ENCODE results near the gene CCSER1. TPM values are rescaled to one million over a fixed set of nuclear protein-coding genes. Genes with fewer than 3 reads are reported as not detected.

CCSER1 gene
- total and polyA plus RNA-seq, 4 donors, result 0.18 to 2.3 (median 1.2) TPM

DNA sequence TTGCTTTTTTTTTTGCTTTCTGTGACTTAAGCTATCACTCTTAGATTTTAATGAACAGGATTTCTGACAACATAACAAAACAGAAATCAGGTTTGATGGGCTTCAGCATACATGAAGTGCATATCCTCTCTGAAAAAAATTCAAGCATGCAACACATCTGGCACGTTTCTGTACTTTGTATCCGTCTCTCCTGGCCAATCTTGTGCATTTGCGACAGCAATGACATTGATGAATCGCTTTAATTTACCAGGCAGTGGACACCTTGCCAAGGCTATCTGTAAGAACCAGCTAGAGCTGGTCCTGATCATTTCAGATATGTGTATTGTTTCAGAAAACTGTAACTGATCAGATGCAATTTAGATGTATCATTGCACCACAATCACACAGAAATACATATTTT is 93.3 kb downstream of the CCSER1 start:
- no peaks in the 10 kb centered on the region for H3K36me3 ChIP-seq (ENCODE audit: control insufficient read depth in 4 of 4, insufficient read depth in 3 of 4, low read depth in 1 of 4, low read length in 3 of 4)
- WGBS, result 70% methylated on average over 4 of the region's 4 CpGs
- no peak overlapping the region for H3K4me3 ChIP-seq (ENCODE audit: low read depth in 1 of 3, low read length in 3 of 3)
- no peaks in the 10 kb centered on the region for H3K9me3 ChIP-seq (ENCODE audit: control insufficient read depth in 4 of 4, low read length in 3 of 4)
- H3K4me1 ChIP-seq (ENCODE audit: control insufficient read depth in 4 of 4, insufficient read depth in 4 of 4, low read length in 3 of 4), result no peaks in the 10 kb centered on the region
- H3K27me3 ChIP-seq (ENCODE audit: control insufficient read depth in 4 of 4, insufficient read depth in 4 of 4, low read length in 3 of 4), result no peaks in the 10 kb centered on the region
- TF ChIP-seq NR2F2 (IDR thresholded peaks at IDR 0.05) (no peak), HNF4A (conservative IDR thresholded peaks at IDR 0.05) (no peak), FOXA1 (IDR thresholded peaks at IDR 0.05) (no peak), RAD21 (IDR thresholded peaks at IDR 0.05) (no peak), JUND (IDR thresholded peaks at IDR 0.05) (no peak), EGR1 (IDR thresholded peaks at IDR 0.05; ENCODE audit: low read depth in 2 of 2) (no peak), TAF1 (conservative IDR thresholded peaks at IDR 0.05) (no peak)
- TF ChIP-seq, protein P1, sequence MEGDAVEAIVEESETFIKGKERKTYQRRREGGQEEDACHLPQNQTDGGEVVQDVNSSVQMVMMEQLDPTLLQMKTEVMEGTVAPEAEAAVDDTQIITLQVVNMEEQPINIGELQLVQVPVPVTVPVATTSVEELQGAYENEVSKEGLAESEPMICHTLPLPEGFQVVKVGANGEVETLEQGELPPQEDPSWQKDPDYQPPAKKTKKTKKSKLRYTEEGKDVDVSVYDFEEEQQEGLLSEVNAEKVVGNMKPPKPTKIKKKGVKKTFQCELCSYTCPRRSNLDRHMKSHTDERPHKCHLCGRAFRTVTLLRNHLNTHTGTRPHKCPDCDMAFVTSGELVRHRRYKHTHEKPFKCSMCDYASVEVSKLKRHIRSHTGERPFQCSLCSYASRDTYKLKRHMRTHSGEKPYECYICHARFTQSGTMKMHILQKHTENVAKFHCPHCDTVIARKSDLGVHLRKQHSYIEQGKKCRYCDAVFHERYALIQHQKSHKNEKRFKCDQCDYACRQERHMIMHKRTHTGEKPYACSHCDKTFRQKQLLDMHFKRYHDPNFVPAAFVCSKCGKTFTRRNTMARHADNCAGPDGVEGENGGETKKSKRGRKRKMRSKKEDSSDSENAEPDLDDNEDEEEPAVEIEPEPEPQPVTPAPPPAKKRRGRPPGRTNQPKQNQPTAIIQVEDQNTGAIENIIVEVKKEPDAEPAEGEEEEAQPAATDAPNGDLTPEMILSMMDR (IDR thresholded peaks at IDR 0.05; ENCODE audit: low read depth, low read length, missing input control), result no peak
- TF ChIP-seq, protein P2, sequence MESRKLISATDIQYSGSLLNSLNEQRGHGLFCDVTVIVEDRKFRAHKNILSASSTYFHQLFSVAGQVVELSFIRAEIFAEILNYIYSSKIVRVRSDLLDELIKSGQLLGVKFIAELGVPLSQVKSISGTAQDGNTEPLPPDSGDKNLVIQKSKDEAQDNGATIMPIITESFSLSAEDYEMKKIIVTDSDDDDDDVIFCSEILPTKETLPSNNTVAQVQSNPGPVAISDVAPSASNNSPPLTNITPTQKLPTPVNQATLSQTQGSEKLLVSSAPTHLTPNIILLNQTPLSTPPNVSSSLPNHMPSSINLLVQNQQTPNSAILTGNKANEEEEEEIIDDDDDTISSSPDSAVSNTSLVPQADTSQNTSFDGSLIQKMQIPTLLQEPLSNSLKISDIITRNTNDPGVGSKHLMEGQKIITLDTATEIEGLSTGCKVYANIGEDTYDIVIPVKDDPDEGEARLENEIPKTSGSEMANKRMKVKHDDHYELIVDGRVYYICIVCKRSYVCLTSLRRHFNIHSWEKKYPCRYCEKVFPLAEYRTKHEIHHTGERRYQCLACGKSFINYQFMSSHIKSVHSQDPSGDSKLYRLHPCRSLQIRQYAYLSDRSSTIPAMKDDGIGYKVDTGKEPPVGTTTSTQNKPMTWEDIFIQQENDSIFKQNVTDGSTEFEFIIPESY (IDR thresholded peaks at IDR 0.05), result no peak
- no peak overlapping the region for H3K27ac ChIP-seq (ENCODE audit: low read depth in 1 of 2, low read length in 2 of 2)
- H3K9ac ChIP-seq (ENCODE audit: low read depth in 1 of 2, low read length in 2 of 2), result no peak overlapping the region
- DNase-seq (ENCODE audit: low spot score), result no peak

DNA sequence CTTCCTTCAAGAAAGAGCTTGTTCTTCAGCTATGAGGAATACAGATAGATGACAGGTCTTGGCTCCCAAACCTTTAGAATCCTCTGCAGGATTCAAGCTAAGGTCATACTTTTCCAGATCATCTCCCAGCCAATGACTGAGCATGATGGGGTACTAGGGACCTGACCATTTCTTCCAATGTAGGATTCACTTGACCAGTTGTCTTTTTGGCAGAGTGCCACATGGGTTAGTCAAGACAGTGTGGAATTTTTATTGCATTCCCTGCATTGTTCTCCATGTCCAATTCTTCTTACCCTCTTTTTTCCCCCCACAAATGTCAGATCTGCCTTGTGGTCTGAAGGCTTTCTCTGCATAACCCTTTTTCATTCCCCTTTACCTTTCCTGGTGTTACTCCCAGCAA is 99.5 kb downstream of the CCSER1 start:
- no peak overlapping the region for H3K27ac ChIP-seq (ENCODE audit: low read depth in 1 of 2, low read length in 2 of 2)
- H3K9ac ChIP-seq (ENCODE audit: low read depth in 1 of 2, low read length in 2 of 2), result no peak overlapping the region
- no peak for DNase-seq (ENCODE audit: low spot score)

DNA sequence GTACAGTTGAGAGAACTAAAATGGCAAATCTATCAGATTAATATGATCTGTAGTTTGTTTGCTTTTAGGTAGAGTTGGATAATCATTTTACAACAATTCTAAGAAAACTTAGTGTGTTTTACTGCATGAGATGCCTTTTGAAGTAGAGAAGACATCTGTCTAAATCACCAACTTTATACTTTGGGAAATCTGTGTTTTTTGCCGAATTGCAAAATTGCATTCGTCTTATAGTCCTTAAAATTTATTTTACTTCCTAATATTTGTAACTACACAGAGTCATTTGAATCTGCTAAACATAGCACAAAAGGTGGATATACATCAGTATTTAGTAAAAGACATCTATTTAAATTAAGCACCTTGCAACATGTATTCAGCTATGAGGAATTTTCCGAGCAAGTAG is 100.0 kb downstream of the CCSER1 start:
- H3K27me3 ChIP-seq (ENCODE audit: control insufficient read depth in 4 of 4, insufficient read depth in 4 of 4, low read length in 3 of 4), result no peaks in the 10 kb centered on the region
- no peak overlapping the region for H3K27ac ChIP-seq (ENCODE audit: low read depth in 1 of 2, low read length in 2 of 2)
- no peaks in the 10 kb centered on the region for H3K4me1 ChIP-seq (ENCODE audit: control insufficient read depth in 4 of 4, insufficient read depth in 4 of 4, low read length in 3 of 4)
- no peaks in the 10 kb centered on the region for H3K36me3 ChIP-seq (ENCODE audit: control insufficient read depth in 4 of 4, insufficient read depth in 3 of 4, low read depth in 1 of 4, low read length in 3 of 4)
- H3K4me3 ChIP-seq (ENCODE audit: low read depth in 1 of 3, low read length in 3 of 3), result no peak overlapping the region
- H3K9ac ChIP-seq (ENCODE audit: low read depth in 1 of 2, low read length in 2 of 2), result no peak overlapping the region
- TF ChIP-seq SP1 (IDR thresholded peaks at IDR 0.05) (no peak), TAF1 (conservative IDR thresholded peaks at IDR 0.05) (no peak), YY1 (IDR thresholded peaks at IDR 0.05) (no peak), RAD21 (IDR thresholded peaks at IDR 0.05) (no peak), HNF4A (conservative IDR thresholded peaks at IDR 0.05) (no peak), JUND (IDR thresholded peaks at IDR 0.05) (no peak), EGR1 (IDR thresholded peaks at IDR 0.05; ENCODE audit: low read depth in 2 of 2) (no peak)
- TF ChIP-seq, protein P1 (IDR thresholded peaks at IDR 0.05; ENCODE audit: low read depth, low read length, missing input control), result no peak
- whole genome bisulfite sequencing, result 92% methylated on average over 3 of the region's 3 CpGs
- DNase-seq (ENCODE audit: low spot score), result no peak
- no peaks in the 10 kb centered on the region for H3K9me3 ChIP-seq (ENCODE audit: control insufficient read depth in 4 of 4, low read length in 3 of 4)

More for the DNA sequence above, 99.5 kb downstream of the CCSER1 start:
- H3K4me1 ChIP-seq (ENCODE audit: control insufficient read depth in 4 of 4, insufficient read depth in 4 of 4, low read length in 3 of 4), result no peaks in the 10 kb centered on the region
- H3K9me3 ChIP-seq (ENCODE audit: control insufficient read depth in 4 of 4, low read length in 3 of 4), result no peaks in the 10 kb centered on the region
- H3K36me3 ChIP-seq (ENCODE audit: control insufficient read depth in 4 of 4, insufficient read depth in 3 of 4, low read depth in 1 of 4, low read length in 3 of 4), result no peaks in the 10 kb centered on the region
- TF ChIP-seq FOXA1 (IDR thresholded peaks at IDR 0.05) (no peak), YY1 (IDR thresholded peaks at IDR 0.05) (no peak), FOXA2 (IDR thresholded peaks at IDR 0.05) (no peak)
- no peak overlapping the region for H3K4me3 ChIP-seq (ENCODE audit: low read depth in 1 of 3, low read length in 3 of 3)
- no peaks in the 10 kb centered on the region for H3K27me3 ChIP-seq (ENCODE audit: control insufficient read depth in 4 of 4, insufficient read depth in 4 of 4, low read length in 3 of 4)

Measured in liver (tissue), 9 donors.